HL-60 (cell line): ENCODE measurements around the gene AGAP9.
A peak's percentile ranks its signal among the peaks of the same experiment; 100 is the strongest.
"Not testable (repeated sequence)": the region's sequence is repeated elsewhere in the genome, so short reads cannot be mapped to it uniquely, and the experiment has no call there.

Experiments
- DNase-seq, 2 experiments: peaks; one replicate each; pipeline ENCODE4 v3.0.0-alpha.2; 2010 to 2020; ENCODE audit warnings: low read depth in 1 of 2, low spot score in 1 of 2
- H3K27ac ChIP-seq: fragments of 250-450 bp; sonication (Bioruptor Pico); replicated peaks from 2 replicates; pipeline ENCODE4 v1.5.1; 2020; ENCODE audit warnings: mild to moderate bottlenecking, moderate library complexity
- H3K27me3 ChIP-seq: fragments of 250-450 bp; sonication (Bioruptor Pico); 2 replicates; pipeline ENCODE4 v1.5.1; 2021; ENCODE audit warnings: mild to moderate bottlenecking, moderate library complexity; ENCODE audit not compliant: insufficient read depth, poor library complexity, severe bottlenecking
- H3K4me3 ChIP-seq: replicated peaks from 2 replicates; pipeline ENCODE4 v1.5.1; 2011; ENCODE audit warnings: mild to moderate bottlenecking, control low read depth, low read length; ENCODE audit not compliant: insufficient read depth
- CTCF ChIP-seq: IDR thresholded peaks from one replicate; pipeline ENCODE4 v1.5.1; 2011; ENCODE audit warnings: low read length, control low read depth, inconsistent platforms; ENCODE audit not compliant: insufficient read depth
- GABPA ChIP-seq: IDR thresholded peaks from 2 replicates; pipeline ENCODE4 v1.6.1; 2012; ENCODE audit warnings: low read depth
- POLR2AphosphoS5 ChIP-seq: IDR thresholded peaks from 2 replicates; pipeline ENCODE4 v1.6.1; 2012; ENCODE audit warnings: low read depth
- REST ChIP-seq: IDR thresholded peaks from 2 replicates; pipeline ENCODE4 v1.6.1; 2012; ENCODE audit warnings: low read depth; ENCODE audit not compliant: insufficient replicate concordance
- SPI1 ChIP-seq: IDR thresholded peaks from 2 replicates; pipeline ENCODE4 v1.6.1; 2012; ENCODE audit warnings: low read depth, mild to moderate bottlenecking, borderline replicate concordance

Gene AGAP9

GRCh38 chr10:47456794-47457527 is 66.5 kb downstream of the AGAP9 start:
- TF ChIP-seq CTCF (no peak), GABPA (no peak), POLR2AphosphoS5 (no peak), REST (no peak)
- no peak for DNase-seq
- no peak overlapping the region for H3K27ac ChIP-seq
- no peaks in the 10 kb centered on the region for H3K27me3 ChIP-seq
- H3K4me3 ChIP-seq: no peak overlapping the region

- no peak for DNase-seq
- no peaks in the 10 kb centered on the region for H3K27me3 ChIP-seq
- no peak overlapping the region for H3K4me3 ChIP-seq
- H3K27ac ChIP-seq: peak overlapping the region; percentile 42; the same call in 1 of the 2 replicates
- TF ChIP-seq SPI1 (no peak), REST (no peak), GABPA (no peak), CTCF (no peak), POLR2AphosphoS5 (no peak)
Observed at GRCh38 chr10:47456079-47456785, 67.2 kb downstream of the AGAP9 start.

- peak overlapping the region; percentile 42 for H3K27ac ChIP-seq
- not testable (repeated sequence) for H3K27me3 ChIP-seq, H3K4me3 ChIP-seq
- DNase-seq: peak in 1 of 2 experiments; percentile 48
Observed at GRCh38 chr10:47455350-47456078, 67.9 kb downstream of the AGAP9 start.

GRCh38 chr10:47454780-47455058 is 68.7 kb downstream of the AGAP9 start:
- Histone ChIP-seq H3K4me3 (no peak overlapping the region), H3K27ac (no peak overlapping the region), H3K27me3 (no peaks in the 10 kb centered on the region)
- no peak for DNase-seq
- TF ChIP-seq CTCF: no peak
- no peak for TF ChIP-seq SPI1
- no peak for TF ChIP-seq REST
- TF ChIP-seq GABPA: no peak
- TF ChIP-seq POLR2AphosphoS5: no peak
